IPS-20b (cell line): ENCODE results near the gene IMMP2L.

Experiments used
- H3K27ac ChIP-seq: one replicate; pipeline ENCODE4 v1.5.1; 2013; ENCODE audit warnings: low read length
- H3K27me3 ChIP-seq: 2 replicates; pipeline ENCODE4 v1.6.1; 2013; ENCODE audit warnings: mild to moderate bottlenecking, low read length, inconsistent platforms; ENCODE audit not compliant: insufficient read depth
- H3K36me3 ChIP-seq: 2 replicates; pipeline ENCODE4 v1.6.1; 2013; ENCODE audit warnings: low read depth, mild to moderate bottlenecking, inconsistent platforms, low read length, moderate library complexity; ENCODE audit not compliant: insufficient read depth
- H3K4me1 ChIP-seq: 2 replicates; pipeline ENCODE4 v1.6.1; 2013; ENCODE audit warnings: mild to moderate bottlenecking, control low read depth, inconsistent platforms, low read length, moderate library complexity; ENCODE audit not compliant: insufficient read depth
- H3K4me3 ChIP-seq: 2 replicates; pipeline ENCODE4 v1.5.1; 2013; ENCODE audit warnings: mild to moderate bottlenecking, low read length, inconsistent platforms
- H3K9ac ChIP-seq: 2 replicates; pipeline ENCODE4 v1.6.1; 2013; ENCODE audit warnings: low read depth, mild to moderate bottlenecking, inconsistent platforms, low read length, moderate library complexity
- H3K9me3 ChIP-seq: 2 replicates; pipeline ENCODE4 v1.6.1; 2013; ENCODE audit warnings: mild to moderate bottlenecking, low read depth, low read length, inconsistent platforms; ENCODE audit not compliant: insufficient read depth

The IMMP2L gene

DNA sequence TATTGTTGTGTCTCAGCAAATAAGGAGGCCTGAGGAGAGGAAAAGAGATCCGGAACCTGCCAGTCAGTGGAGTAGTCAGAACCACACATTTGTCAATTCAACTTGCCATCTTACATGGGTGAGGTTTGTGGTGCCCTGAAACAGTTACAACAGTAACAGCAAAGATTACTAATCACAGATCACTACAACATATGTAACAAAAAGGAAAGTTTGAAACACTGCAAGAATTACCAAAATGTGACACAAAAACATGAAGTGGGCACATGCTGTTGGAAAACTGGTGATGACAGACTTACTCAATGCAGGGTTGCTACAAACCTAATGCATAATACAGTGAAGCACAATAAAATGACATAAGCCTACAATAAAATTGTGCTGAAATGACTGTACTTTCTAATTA is 382.0 kb downstream of the IMMP2L start:
- Histone ChIP-seq H3K27me3 (no peaks in the 10 kb centered on the region), H3K9me3 (no peaks in the 10 kb centered on the region), H3K9ac (no peak overlapping the region), H3K4me3 (no peak overlapping the region), H3K4me1 (no peaks in the 10 kb centered on the region), H3K27ac (no peak overlapping the region), H3K36me3 (no peaks in the 10 kb centered on the region)

DNA sequence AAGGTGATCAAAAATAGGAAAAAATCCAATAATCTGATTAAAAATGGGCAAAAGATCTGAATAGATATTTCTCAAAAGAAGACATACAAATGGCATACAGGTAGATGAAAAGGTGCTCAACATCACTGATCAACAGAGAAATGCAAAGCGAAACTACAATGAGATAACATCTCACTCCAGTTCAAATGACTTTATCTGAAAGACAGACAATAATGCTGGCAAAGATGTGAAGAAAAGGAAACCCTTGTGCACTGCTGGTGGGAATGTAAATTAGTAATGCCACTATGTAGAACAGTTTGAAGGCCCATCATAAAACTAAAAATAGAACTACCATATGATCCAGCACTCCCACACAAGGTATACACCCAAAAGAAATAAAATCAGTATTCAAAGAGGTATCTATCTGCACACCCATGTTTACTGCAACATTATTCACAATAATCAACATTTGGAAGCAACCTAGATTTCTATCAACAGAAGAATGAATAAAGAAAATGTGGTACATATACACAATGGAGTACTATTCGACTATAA is 386.3 kb downstream of the IMMP2L start:
- Histone ChIP-seq H3K9me3 (no peaks in the 10 kb centered on the region), H3K9ac (no peak overlapping the region), H3K27ac (no peak overlapping the region), H3K36me3 (no peaks in the 10 kb centered on the region), H3K4me1 (no peaks in the 10 kb centered on the region), H3K27me3 (no peaks in the 10 kb centered on the region), H3K4me3 (no peak overlapping the region)

DNA sequence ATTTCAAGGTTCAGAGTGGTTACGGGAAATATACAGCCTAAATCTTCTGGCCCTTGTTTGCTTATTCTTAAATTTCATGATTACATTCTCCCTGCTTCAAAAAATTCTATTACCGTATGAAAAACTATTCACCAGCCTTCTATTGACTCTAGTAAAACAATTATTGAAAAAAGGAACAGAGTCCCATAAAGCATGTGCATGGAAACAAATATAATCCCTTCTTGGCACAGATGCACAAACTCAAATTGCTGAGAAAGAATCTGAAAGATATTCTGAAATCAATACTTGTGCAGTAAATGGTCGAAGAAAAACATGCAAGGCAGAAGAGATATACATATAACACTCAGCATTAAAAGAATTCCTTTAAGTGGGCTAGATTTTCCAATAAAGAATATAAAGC is 387.8 kb downstream of the IMMP2L start:
- H3K9ac ChIP-seq, result no peak overlapping the region
- no peaks in the 10 kb centered on the region for H3K36me3 ChIP-seq
- H3K27ac ChIP-seq, result no peak overlapping the region
- no peaks in the 10 kb centered on the region for H3K9me3 ChIP-seq
- H3K4me1 ChIP-seq, result no peaks in the 10 kb centered on the region
- H3K27me3 ChIP-seq, result no peaks in the 10 kb centered on the region
- H3K4me3 ChIP-seq, result no peak overlapping the region

- Histone ChIP-seq H3K36me3 (no peaks in the 10 kb centered on the region), H3K9ac (no peak overlapping the region), H3K4me3 (no peak overlapping the region), H3K27me3 (no peaks in the 10 kb centered on the region), H3K9me3 (no peaks in the 10 kb centered on the region), H3K4me1 (no peaks in the 10 kb centered on the region), H3K27ac (no peak overlapping the region)
These were observed 388.3 kb downstream of the IMMP2L start for GRCh38 chr7:111173990-111174389.

- H3K27ac ChIP-seq, result no peak overlapping the region
- no peaks in the 10 kb centered on the region for H3K4me1 ChIP-seq
- H3K27me3 ChIP-seq, result no peaks in the 10 kb centered on the region
- no peak overlapping the region for H3K9ac ChIP-seq
- H3K36me3 ChIP-seq, result no peaks in the 10 kb centered on the region
- no peak overlapping the region for H3K4me3 ChIP-seq
- H3K9me3 ChIP-seq, result no peaks in the 10 kb centered on the region
These were observed 388.8 kb downstream of the IMMP2L start for GRCh38 chr7:111173528-111173927.

GRCh38 chr7:111172564-111173257 is 389.6 kb downstream of the IMMP2L start:
- Histone ChIP-seq H3K4me3 (no peak overlapping the region), H3K27me3 (no peaks in the 10 kb centered on the region), H3K27ac (no peak overlapping the region), H3K4me1 (no peaks in the 10 kb centered on the region), H3K9ac (no peak overlapping the region), H3K36me3 (no peaks in the 10 kb centered on the region), H3K9me3 (no peaks in the 10 kb centered on the region)

DNA sequence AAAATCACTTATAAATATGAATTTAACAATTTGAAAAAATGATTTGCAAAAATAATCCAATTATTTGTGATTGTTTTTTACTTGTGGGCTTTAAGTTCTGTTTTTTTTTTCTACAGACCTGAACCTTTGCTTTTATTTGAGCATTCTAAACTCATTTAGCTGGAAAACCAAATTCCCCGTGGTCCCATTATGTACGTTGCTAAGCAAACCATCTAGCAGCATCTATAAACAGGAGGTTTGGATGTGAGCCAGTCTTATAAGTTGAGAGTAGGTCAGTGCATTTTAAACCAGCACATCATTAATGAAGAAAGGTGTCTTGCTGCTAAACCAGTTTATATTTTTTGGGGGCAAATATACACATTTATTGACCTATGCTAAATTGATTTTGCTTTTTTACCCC is 394.1 kb downstream of the IMMP2L start:
- Histone ChIP-seq H3K27ac (no peak overlapping the region), H3K9me3 (no peaks in the 10 kb centered on the region), H3K4me1 (no peaks in the 10 kb centered on the region), H3K36me3 (no peaks in the 10 kb centered on the region), H3K27me3 (no peaks in the 10 kb centered on the region), H3K4me3 (no peak overlapping the region), H3K9ac (no peak overlapping the region)

- H3K27ac ChIP-seq, result no peak overlapping the region
- H3K36me3 ChIP-seq, result no peaks in the 10 kb centered on the region
These were observed 397.9 kb downstream of the IMMP2L start for GRCh38 chr7:111164442-111164841.

DNA sequence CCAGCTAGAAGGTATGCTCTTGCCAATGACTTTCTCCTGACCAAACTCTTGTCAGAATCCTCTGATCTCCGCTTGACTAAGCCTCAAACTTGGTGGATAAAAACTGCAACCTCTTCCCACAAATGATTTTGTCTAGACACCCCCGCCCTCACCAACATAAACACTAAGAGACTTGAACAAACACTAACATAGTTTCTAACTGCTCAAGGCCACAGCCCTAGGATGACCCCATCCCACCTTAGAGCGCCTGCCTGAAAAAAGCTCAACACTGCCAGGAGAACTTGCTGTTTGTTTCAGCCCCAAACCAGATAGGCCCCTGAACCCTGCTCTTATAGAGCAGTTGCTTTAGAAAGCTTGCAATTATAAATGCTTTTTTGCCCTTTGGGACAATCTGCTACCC is 399.6 kb downstream of the IMMP2L start:
- H3K9me3 ChIP-seq, result no peaks in the 10 kb centered on the region
- no peaks in the 10 kb centered on the region for H3K27me3 ChIP-seq
- no peak overlapping the region for H3K27ac ChIP-seq

More at GRCh38 chr7:111164442-111164841, 397.9 kb downstream of the IMMP2L start:
- Histone ChIP-seq H3K9me3 (no peaks in the 10 kb centered on the region), H3K4me1 (no peaks in the 10 kb centered on the region), H3K9ac (no peak overlapping the region), H3K4me3 (no peak overlapping the region), H3K27me3 (no peaks in the 10 kb centered on the region)

DNA sequence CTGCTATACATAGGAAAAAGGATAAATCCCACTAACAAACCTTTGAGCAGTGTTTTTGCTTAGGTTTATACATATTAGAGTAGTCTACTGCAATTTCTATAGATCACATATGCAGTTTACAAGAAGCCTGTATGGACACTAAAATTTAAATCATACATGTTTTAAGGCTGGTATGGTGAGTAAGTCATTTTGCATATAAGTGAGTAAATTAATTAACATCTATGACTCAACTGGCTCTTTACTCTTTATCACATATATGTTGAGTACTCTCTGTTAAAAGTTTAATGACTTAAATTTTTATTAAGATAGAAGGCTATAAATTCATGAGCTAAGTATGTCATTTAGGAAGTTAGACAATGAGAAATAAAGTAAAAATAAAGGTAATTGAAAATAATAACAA is 402.0 kb downstream of the IMMP2L start:
- H3K4me1 ChIP-seq, result no peaks in the 10 kb centered on the region
- no peaks in the 10 kb centered on the region for H3K36me3 ChIP-seq
- H3K9me3 ChIP-seq, result no peaks in the 10 kb centered on the region
- H3K27ac ChIP-seq, result no peak overlapping the region
- H3K27me3 ChIP-seq, result no peaks in the 10 kb centered on the region
- no peak overlapping the region for H3K9ac ChIP-seq
- no peak overlapping the region for H3K4me3 ChIP-seq

More for the DNA sequence above, 399.6 kb downstream of the IMMP2L start:
- H3K4me3 ChIP-seq, result no peak overlapping the region
- no peaks in the 10 kb centered on the region for H3K36me3 ChIP-seq
- no peak overlapping the region for H3K9ac ChIP-seq
- H3K4me1 ChIP-seq, result no peaks in the 10 kb centered on the region

- Histone ChIP-seq H3K4me3 (no peak overlapping the region), H3K36me3 (no peaks in the 10 kb centered on the region), H3K27me3 (no peaks in the 10 kb centered on the region), H3K27ac (no peak overlapping the region), H3K9me3 (no peaks in the 10 kb centered on the region), H3K9ac (no peak overlapping the region), H3K4me1 (no peaks in the 10 kb centered on the region)
These were observed 402.9 kb downstream of the IMMP2L start for GRCh38 chr7:111159426-111159825.

- no peak overlapping the region for H3K9ac ChIP-seq
- H3K4me1 ChIP-seq, result no peaks in the 10 kb centered on the region
- H3K27me3 ChIP-seq, result no peaks in the 10 kb centered on the region
These were observed 411.6 kb downstream of the IMMP2L start for GRCh38 chr7:111150709-111151108.

More at GRCh38 chr7:111150709-111151108, 411.6 kb downstream of the IMMP2L start:
- Histone ChIP-seq H3K36me3 (no peaks in the 10 kb centered on the region), H3K9me3 (no peaks in the 10 kb centered on the region), H3K4me3 (no peak overlapping the region), H3K27ac (no peak overlapping the region)
